Measurements from ENCODE around the gene PSMC1. TPM values are rescaled to one million over a fixed set of nuclear protein-coding genes. Genes with fewer than 3 reads are reported as not detected.

Gene PSMC1
- total RNA-seq, 1 donor from 2014 or later, result 112 TPM

DNA sequence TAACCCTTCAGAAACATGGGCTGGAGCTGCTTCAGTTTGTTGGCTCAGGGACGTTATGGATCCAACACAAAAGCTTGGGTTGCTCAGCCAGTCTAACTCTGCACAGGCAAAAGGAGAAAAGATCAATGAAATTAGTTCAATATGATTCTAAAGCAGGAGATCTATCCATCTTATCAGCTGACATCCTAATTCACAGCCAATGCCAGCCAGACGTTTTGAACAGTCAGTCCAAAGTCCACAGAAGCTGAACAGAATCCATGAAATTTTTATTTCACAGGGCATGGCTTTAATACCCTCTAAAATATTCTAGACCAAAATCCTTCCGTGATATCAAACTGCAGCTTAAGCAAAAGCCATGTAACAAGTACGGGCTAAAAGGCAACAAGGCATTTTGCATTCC lies 61.7 kb downstream of the PSMC1 start:
- no peak for DNase-seq (ENCODE audit: low read depth)
- no peaks in the 10 kb centered on the region for H3K4me1 Mint-ChIP-seq (ENCODE audit: low read depth, unreplicated experiment)
- no peak for TF ChIP-seq CTCF (IDR thresholded peaks at IDR 0.05; ENCODE audit: insufficient read depth, low read depth, low read length)
- Histone ChIP-seq H3K4me1 (ENCODE audit: insufficient read depth, low read length) (no peaks in the 10 kb centered on the region), H3K36me3 (ENCODE audit: insufficient read depth, low read length) (peaks cover 9% of the 10 kb centered on the region), H3K4me2 (ENCODE audit: low read length) (no peak overlapping the region), H3K79me2 (ENCODE audit: insufficient read depth, low read length) (peaks cover 24% of the 10 kb centered on the region), H3K27me3 (ENCODE audit: insufficient read depth, low read length) (no peaks in the 10 kb centered on the region), H3K9ac (ENCODE audit: low read length) (no peak overlapping the region), H2AFZ (ENCODE audit: low read depth, low read length) (no peak overlapping the region), H4K20me1 (ENCODE audit: insufficient read depth, low read length) (peaks cover 14% of the 10 kb centered on the region), H3K27ac (ENCODE audit: low read depth, low read length) (no peak overlapping the region), H3K9me3 (ENCODE audit: insufficient read depth, low read depth, low read length) (peaks cover 2% of the 10 kb centered on the region), H3K4me3 (ENCODE audit: insufficient read depth, low read depth, low read length) (no peak overlapping the region)
- no peak for FAIRE-seq
- no peaks in the 10 kb centered on the region for H3K27me3 Mint-ChIP-seq (ENCODE audit: low read depth, unreplicated experiment)
- no peaks in the 10 kb centered on the region for H3K9me3 Mint-ChIP-seq (ENCODE audit: unreplicated experiment)
- H3K36me3 Mint-ChIP-seq (ENCODE audit: low read depth, unreplicated experiment), result peaks cover 19% of the 10 kb centered on the region
- no peak overlapping the region for H3K27ac Mint-ChIP-seq (ENCODE audit: unreplicated experiment)
- H3K4me3 Mint-ChIP-seq (ENCODE audit: unreplicated experiment), result no peak overlapping the region

GRCh38 chr14:90319173-90319572 lies 62.8 kb downstream of the PSMC1 start:
- H3K27ac Mint-ChIP-seq (ENCODE audit: unreplicated experiment), result peak overlapping the region; percentile 3
- no peaks in the 10 kb centered on the region for H3K27me3 Mint-ChIP-seq (ENCODE audit: low read depth, unreplicated experiment)

More at GRCh38 chr14:90319173-90319572, 62.8 kb downstream of the PSMC1 start:
- Histone ChIP-seq H3K9ac (ENCODE audit: low read length) (no peak overlapping the region), H3K4me2 (ENCODE audit: low read length) (no peak overlapping the region), H4K20me1 (ENCODE audit: insufficient read depth, low read length) (peaks cover 22% of the 10 kb centered on the region), H2AFZ (ENCODE audit: low read depth, low read length) (no peak overlapping the region), H3K4me3 (ENCODE audit: insufficient read depth, low read depth, low read length) (no peak overlapping the region), H3K4me1 (ENCODE audit: insufficient read depth, low read length) (no peaks in the 10 kb centered on the region), H3K36me3 (ENCODE audit: insufficient read depth, low read length) (peaks cover 9% of the 10 kb centered on the region), H3K79me2 (ENCODE audit: insufficient read depth, low read length) (peaks cover 34% of the 10 kb centered on the region), H3K27me3 (ENCODE audit: insufficient read depth, low read length) (no peaks in the 10 kb centered on the region), H3K9me3 (ENCODE audit: insufficient read depth, low read depth, low read length) (peaks cover 2% of the 10 kb centered on the region), H3K27ac (ENCODE audit: low read depth, low read length) (no peak overlapping the region)
- no peaks in the 10 kb centered on the region for H3K9me3 Mint-ChIP-seq (ENCODE audit: unreplicated experiment)
- DNase-seq (ENCODE audit: low read depth) (no peak), FAIRE-seq (no peak)
- H3K4me1 Mint-ChIP-seq (ENCODE audit: low read depth, unreplicated experiment), result no peaks in the 10 kb centered on the region
- H3K36me3 Mint-ChIP-seq (ENCODE audit: low read depth, unreplicated experiment), result peaks cover 15% of the 10 kb centered on the region
- H3K4me3 Mint-ChIP-seq (ENCODE audit: unreplicated experiment), result no peak overlapping the region
- TF ChIP-seq EZH2 (IDR thresholded peaks at IDR 0.05; ENCODE audit: insufficient read depth, low read length), result no peak
- no peak for TF ChIP-seq CTCF (IDR thresholded peaks at IDR 0.05; ENCODE audit: insufficient read depth, low read depth, low read length)
